Activated CD8-positive, alpha-beta memory T cell treated with anti-CD3 and anti-CD28 coated beads, Interleukin-2, amount 50 U/mL, for 1 hour (primary cell): ENCODE measurements around the gene COX19.
"Not testable (repeated sequence)": the region's sequence is repeated elsewhere in the genome, so short reads cannot be mapped to it uniquely, and the experiment has no call there.

Experiments used
- DNase-seq: peaks from one replicate; pipeline ENCODE4 v3.0.0-alpha.2; 2020; ENCODE audit errors: extremely low read depth

COX19 gene

GRCh38 chr7:924541-925231 lies 50.7 kb downstream of the COX19 start:
- no peak for DNase-seq

GRCh38 chr7:924042-924441 lies 51.3 kb downstream of the COX19 start:
- not testable (repeated sequence) for DNase-seq

GRCh38 chr7:923108-924041 lies 52.0 kb downstream of the COX19 start:
- peak; percentile 89 for DNase-seq

- DNase-seq = no peak
Measured at GRCh38 chr7:922334-923107, 52.8 kb downstream of the COX19 start.

GRCh38 chr7:921581-922333 lies 53.6 kb downstream of the COX19 start:
- no peak for DNase-seq

GRCh38 chr7:921071-921461 lies 54.3 kb downstream of the COX19 start:
- DNase-seq = no peak

- no peak for DNase-seq
Measured at GRCh38 chr7:920351-921070, 54.8 kb downstream of the COX19 start.

- no peak for DNase-seq
Measured at GRCh38 chr7:919924-920341, 55.4 kb downstream of the COX19 start.

GRCh38 chr7:919114-919442 lies 56.3 kb downstream of the COX19 start:
- DNase-seq = no peak

- no peak for DNase-seq
Measured at GRCh38 chr7:918441-919113, 56.8 kb downstream of the COX19 start.

- no peak for DNase-seq
Measured at GRCh38 chr7:918118-918425, 57.3 kb downstream of the COX19 start.

GRCh38 chr7:917255-918117 lies 57.9 kb downstream of the COX19 start:
- DNase-seq = no peak

- DNase-seq = no peak
Measured at GRCh38 chr7:916291-916941, 58.9 kb downstream of the COX19 start.
